Body of pancreas (tissue), 4 donors: Measurements from ENCODE around the gene CCDC7. TPM values are rescaled to one million over a fixed set of nuclear protein-coding genes. Genes with fewer than 3 reads are reported as not detected.

ENCODE experiments used
- ATAC-seq: fragments of 150-250 bp; one replicate; pipeline ENCODE4 v1.9.1; 2016
- DNase-seq, 4 donors: peaks; one replicate each; pipeline ENCODE4 v3.0.0-alpha.2; 2019
- H3K27ac ChIP-seq, 4 donors: fragments of 200-600 bp; sonication (generic); 1 replicate in 3 of 4; 2 replicates in 1 of 4; pipeline versions ENCODE4 v1.5.1 to v1.6.1; 2016 to 2019; ENCODE audit warnings: mild to moderate bottlenecking in 1 of 4, mixed read lengths in 1 of 4, moderate library complexity in 1 of 4
- H3K27me3 ChIP-seq, 2 donors: fragments of 200-600 bp; sonication (generic); one replicate each; pipeline ENCODE4 v1.6.0; 2016; ENCODE audit warnings: mild to moderate bottlenecking in 1 of 2
- H3K36me3 ChIP-seq, 2 donors: fragments of 200-600 bp; sonication (generic); replicated peaks in 1 of 2; 2 replicates each; pipeline ENCODE4 v1.5.1; 2016; ENCODE audit warnings: low read depth in 2 of 2; ENCODE audit not compliant: insufficient read depth in 1 of 2
- H3K4me1 ChIP-seq: fragments of 200-600 bp; sonication (generic); one replicate; pipeline ENCODE4 v1.6.0; 2016
- H3K4me3 ChIP-seq, 2 donors: fragments of 200-600 bp; sonication (generic); 1 replicate in 1 of 2; 2 replicates in 1 of 2; pipeline ENCODE4 v1.5.1; 2016 to 2019
- H3K9me3 ChIP-seq, 3 donors: fragments of 200-600 bp; sonication (generic); 1 replicate in 2 of 3; 2 replicates in 1 of 3; pipeline ENCODE4 v1.5.1; 2016
- CTCF ChIP-seq, 7 experiments: fragments of 450-650 bp in 4 of 7; fragments of 200-600 bp in 3 of 7; sonication (generic) in 3 of 7; IDR thresholded peaks; one replicate each; pipeline ENCODE4 v1.5.1; 2016 to 2019; ENCODE audit warnings: antibody characterized with exemption in 7 of 7
- POLR2A ChIP-seq, 3 donors: fragments of 450-650 bp; IDR thresholded peaks; one replicate each; pipeline ENCODE4 v1.6.1; 2016; ENCODE audit warnings: antibody characterized with exemption in 3 of 3, mild to moderate bottlenecking in 2 of 3
- WGBS, 2 donors: methylation state at CpG; one replicate each; pipeline ENCODE4 v1.1.5; 2017; 5-methylcytosine and 5-hydroxymethylcytosine counted together
- intact Hi-C: fragments of 100-400 bp; cut with DNase I; formaldehyde crosslinking; loops from one replicate; pipeline ENCODE4 v1.15.1; 2023
- total RNA-seq, 2 donors: library from RNA; depleted of rRNA; stranded (reverse); fragments of >200 nt; gene quantifications; one replicate each; pipeline ENCODE4 v1.1.0, GENCODE V29; 2016

Gene CCDC7
- total RNA-seq, 2 donors from 2014 or later = 4.3 to 23.6 TPM

DNA sequence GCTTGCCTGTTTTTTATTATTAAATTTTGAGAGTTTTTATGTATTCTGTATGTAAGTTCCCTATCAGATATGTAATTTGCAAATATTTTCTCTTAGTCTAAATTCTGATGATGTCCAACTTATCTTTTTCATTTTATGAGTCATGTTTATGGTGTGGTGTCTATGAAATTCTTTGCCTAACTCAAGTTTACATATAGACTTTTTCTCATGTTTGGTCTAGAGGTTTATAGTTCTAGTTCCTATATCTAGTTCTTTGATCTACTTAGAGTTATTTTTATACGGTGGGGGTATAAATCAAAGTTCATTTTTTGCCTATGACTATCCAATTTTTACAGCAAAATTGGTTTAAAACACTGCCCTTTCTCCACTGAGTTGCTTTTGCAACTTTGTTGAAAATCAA lies 26.3 kb upstream of the CCDC7 start:
- Histone ChIP-seq H3K9me3 (no peaks in the 10 kb centered on the region), H3K4me1 (peaks cover 9% of the 10 kb centered on the region), H3K27me3 (no peaks in the 10 kb centered on the region), H3K27ac (no peak overlapping the region), H3K4me3 (no peak overlapping the region), H3K36me3 (no peaks in the 10 kb centered on the region)
- WGBS, 2 donors = 55 to 79% methylated on average over 1 of the region's 1 CpG
- no peak for ATAC-seq
- DNase-seq = no peak
- intact Hi-C loops = no loop called here
- no peak for TF ChIP-seq POLR2A (IDR thresholded peaks at IDR 0.05)
- no peak for TF ChIP-seq CTCF (IDR thresholded peaks at IDR 0.05)

GRCh38 chr10:32426186-32426585 lies 19.8 kb upstream of the CCDC7 start:
- 75 to 79% methylated on average over 2 of the region's 2 CpGs for WGBS, 2 donors
- H3K4me1 ChIP-seq = no peaks in the 10 kb centered on the region
- intact Hi-C loops = no loop called here

DNA sequence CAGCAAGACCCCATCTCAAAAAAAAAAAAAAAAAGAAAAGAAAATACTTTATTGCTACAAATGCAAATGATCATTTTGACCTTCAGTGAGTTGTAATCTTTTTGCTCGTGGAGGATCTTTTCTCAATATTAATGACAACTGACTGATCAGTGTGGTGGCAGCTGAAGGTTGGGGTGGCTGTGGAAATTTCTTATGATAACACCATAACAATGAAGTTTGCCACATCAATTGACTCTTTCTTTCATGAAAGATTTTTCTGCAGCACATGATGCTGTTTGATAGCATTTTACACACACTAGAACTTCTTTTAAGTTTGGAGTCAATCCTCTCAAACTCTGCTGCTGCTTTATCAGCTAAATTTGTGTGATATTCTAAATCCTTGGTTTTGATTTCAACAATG lies 12.4 kb upstream of the CCDC7 start:
- Histone ChIP-seq H3K27ac (no peak overlapping the region), H3K4me3 (no peak overlapping the region), H3K9me3 (no peaks in the 10 kb centered on the region), H3K27me3 (no peaks in the 10 kb centered on the region), H3K4me1 (no peaks in the 10 kb centered on the region), H3K36me3 (no peaks in the 10 kb centered on the region)
- DNase-seq = no peak
- TF ChIP-seq CTCF (IDR thresholded peaks at IDR 0.05) (no peak), POLR2A (IDR thresholded peaks at IDR 0.05) (no peak)
- intact Hi-C loops = no loop called here
- no peak for ATAC-seq
- WGBS, 2 donors = 37 to 38% methylated on average over 1 of the region's 1 CpG

More at GRCh38 chr10:32426186-32426585, 19.8 kb upstream of the CCDC7 start:
- DNase-seq (no peak), ATAC-seq (no peak)
- no peaks in the 10 kb centered on the region for H3K36me3 ChIP-seq
- H3K27ac ChIP-seq = no peak overlapping the region
- no peaks in the 10 kb centered on the region for H3K9me3 ChIP-seq
- no peak overlapping the region for H3K4me3 ChIP-seq
- H3K27me3 ChIP-seq = no peaks in the 10 kb centered on the region
- no peak for TF ChIP-seq CTCF (IDR thresholded peaks at IDR 0.05)
- no peak for TF ChIP-seq POLR2A (IDR thresholded peaks at IDR 0.05)

DNA sequence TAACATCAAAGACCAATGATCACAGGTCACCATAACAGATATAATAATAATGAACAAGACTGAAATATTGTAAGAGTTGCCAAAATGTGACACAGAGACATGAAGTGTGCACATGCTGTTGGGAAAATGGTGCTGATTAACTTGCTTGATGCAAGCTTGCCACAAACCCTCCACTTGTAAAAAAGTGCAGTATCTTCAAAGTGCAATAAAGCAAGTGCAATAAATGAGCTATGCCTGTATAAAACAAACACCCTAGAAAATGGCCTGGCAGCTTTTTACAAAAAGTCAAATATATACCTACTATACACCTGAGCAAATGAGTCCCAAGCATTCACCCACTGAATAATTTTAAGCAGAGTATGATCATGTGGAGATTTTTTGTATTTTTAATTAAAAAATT lies 9.7 kb upstream of the CCDC7 start:
- Histone ChIP-seq H3K9me3 (no peaks in the 10 kb centered on the region), H3K27ac (no peak overlapping the region), H3K4me3 (no peak overlapping the region), H3K36me3 (no peaks in the 10 kb centered on the region), H3K27me3 (no peaks in the 10 kb centered on the region), H3K4me1 (no peaks in the 10 kb centered on the region)
- intact Hi-C loops = no loop called here
- no peak for TF ChIP-seq CTCF (IDR thresholded peaks at IDR 0.05)
- no peak for TF ChIP-seq POLR2A (IDR thresholded peaks at IDR 0.05)
- no peak for DNase-seq
- no peak for ATAC-seq

DNA sequence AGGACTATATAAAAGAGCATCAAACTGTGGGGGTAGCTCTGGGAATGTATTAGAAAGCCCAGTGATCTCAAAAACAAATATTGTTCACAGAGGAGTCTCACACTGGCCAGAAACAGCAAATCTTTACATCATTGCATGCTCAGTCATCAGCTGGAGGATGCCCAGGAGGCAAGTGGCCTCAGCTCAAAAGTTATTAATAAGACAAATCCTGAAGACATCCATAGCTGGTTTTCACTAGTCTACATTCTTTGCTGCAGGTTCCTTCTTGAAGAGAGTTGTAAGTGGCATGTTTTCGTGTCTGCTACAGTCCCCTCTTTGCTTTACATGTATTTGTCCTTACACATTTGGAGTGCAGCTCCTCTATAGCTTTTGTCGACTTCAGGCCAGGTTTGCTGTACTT lies 8.6 kb upstream of the CCDC7 start:
- H3K4me1 ChIP-seq = no peaks in the 10 kb centered on the region
- no peak for TF ChIP-seq POLR2A (IDR thresholded peaks at IDR 0.05)
- TF ChIP-seq CTCF (IDR thresholded peaks at IDR 0.05) = no peak
- H3K4me3 ChIP-seq = no peak overlapping the region
- H3K9me3 ChIP-seq = no peaks in the 10 kb centered on the region
- no peaks in the 10 kb centered on the region for H3K36me3 ChIP-seq
- DNase-seq (no peak), ATAC-seq (no peak)
- intact Hi-C loops = no loop called here
- H3K27ac ChIP-seq = no peak overlapping the region
- no peaks in the 10 kb centered on the region for H3K27me3 ChIP-seq
- WGBS, 2 donors = 53 to 61% methylated on average over 2 of the region's 2 CpGs
